Mammary epithelial cell (primary cell): ENCODE results near the gene PALLD.

Experiments
- EZH2 ChIP-seq: IDR thresholded peaks from 2 replicates; pipeline ENCODE4 v1.6.1; 2012; ENCODE audit warnings: low read length, inconsistent platforms, borderline replicate concordance
- TF ChIP-seq, protein P1 (sequence below), 2 donors: IDR thresholded peaks in 1 of 2; conservative IDR thresholded peaks in 1 of 2; 2 replicates each; pipeline ENCODE4 v1.5.1; 2011 to 2012; ENCODE audit warnings: inconsistent platforms in 2 of 2, low read length in 2 of 2, mild to moderate bottlenecking in 2 of 2, control low read depth in 1 of 2, low read depth in 1 of 2; ENCODE audit not compliant: insufficient read depth in 1 of 2; ENCODE audit errors: extremely low read depth in 1 of 2

DNA sequence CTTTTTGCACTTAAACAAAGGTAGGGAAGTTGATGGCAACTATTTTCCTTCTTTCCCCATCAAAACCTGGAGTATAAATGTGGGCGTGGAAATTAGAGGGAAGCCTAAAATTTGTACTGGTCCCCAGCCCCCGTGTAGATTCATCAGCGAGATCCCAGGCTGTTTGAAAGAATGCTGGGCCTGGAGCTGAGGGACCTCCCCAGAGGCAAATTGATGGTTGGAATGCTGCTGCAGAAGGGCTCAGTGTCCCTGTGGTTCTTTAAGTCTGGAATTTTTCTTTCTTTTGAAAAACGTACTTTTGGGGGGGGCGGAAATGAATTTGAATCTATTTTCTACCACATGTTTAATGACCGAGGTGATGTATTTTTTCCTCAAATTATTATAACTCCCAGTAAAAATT, 316.0 kb downstream of the PALLD start:
- TF ChIP-seq, protein P1, sequence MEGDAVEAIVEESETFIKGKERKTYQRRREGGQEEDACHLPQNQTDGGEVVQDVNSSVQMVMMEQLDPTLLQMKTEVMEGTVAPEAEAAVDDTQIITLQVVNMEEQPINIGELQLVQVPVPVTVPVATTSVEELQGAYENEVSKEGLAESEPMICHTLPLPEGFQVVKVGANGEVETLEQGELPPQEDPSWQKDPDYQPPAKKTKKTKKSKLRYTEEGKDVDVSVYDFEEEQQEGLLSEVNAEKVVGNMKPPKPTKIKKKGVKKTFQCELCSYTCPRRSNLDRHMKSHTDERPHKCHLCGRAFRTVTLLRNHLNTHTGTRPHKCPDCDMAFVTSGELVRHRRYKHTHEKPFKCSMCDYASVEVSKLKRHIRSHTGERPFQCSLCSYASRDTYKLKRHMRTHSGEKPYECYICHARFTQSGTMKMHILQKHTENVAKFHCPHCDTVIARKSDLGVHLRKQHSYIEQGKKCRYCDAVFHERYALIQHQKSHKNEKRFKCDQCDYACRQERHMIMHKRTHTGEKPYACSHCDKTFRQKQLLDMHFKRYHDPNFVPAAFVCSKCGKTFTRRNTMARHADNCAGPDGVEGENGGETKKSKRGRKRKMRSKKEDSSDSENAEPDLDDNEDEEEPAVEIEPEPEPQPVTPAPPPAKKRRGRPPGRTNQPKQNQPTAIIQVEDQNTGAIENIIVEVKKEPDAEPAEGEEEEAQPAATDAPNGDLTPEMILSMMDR (conservative IDR thresholded peaks at IDR 0.05 in 1 of 2, IDR thresholded peaks at IDR 0.05 in 1 of 2; ENCODE audit: extremely low read depth in 1 of 2, insufficient read depth in 1 of 2, low read depth in 1 of 2, low read length in 2 of 2), result no peak
- TF ChIP-seq EZH2, result no peak
